ENCODE data around the gene RNF5.
"Not testable (repeated sequence)": the region's sequence is repeated elsewhere in the genome, so short reads cannot be mapped to it uniquely, and the experiment has no call there.

The RNF5 gene

GRCh38 chr6:32184084-32184640, 6.0 kb downstream of the RNF5 start, which contains the start of gene AGER:
AGER (minus strand) TSS chr6:32184253; CDS start chr6:32184222, 31 bp downstream.
- Histone ChIP-seq H3K27me3 (replicated peaks) (no peaks in the 10 kb centered on the region), H3K36me3 (replicated peaks) (peaks cover 50% of the 10 kb centered on the region), H3K4me3 (ENCODE audit: low read depth, low read length) (no peak within 1 kb of the TSS), H3K27ac (no peak within 1 kb of the TSS)
- TF ChIP-seq, protein P1, sequence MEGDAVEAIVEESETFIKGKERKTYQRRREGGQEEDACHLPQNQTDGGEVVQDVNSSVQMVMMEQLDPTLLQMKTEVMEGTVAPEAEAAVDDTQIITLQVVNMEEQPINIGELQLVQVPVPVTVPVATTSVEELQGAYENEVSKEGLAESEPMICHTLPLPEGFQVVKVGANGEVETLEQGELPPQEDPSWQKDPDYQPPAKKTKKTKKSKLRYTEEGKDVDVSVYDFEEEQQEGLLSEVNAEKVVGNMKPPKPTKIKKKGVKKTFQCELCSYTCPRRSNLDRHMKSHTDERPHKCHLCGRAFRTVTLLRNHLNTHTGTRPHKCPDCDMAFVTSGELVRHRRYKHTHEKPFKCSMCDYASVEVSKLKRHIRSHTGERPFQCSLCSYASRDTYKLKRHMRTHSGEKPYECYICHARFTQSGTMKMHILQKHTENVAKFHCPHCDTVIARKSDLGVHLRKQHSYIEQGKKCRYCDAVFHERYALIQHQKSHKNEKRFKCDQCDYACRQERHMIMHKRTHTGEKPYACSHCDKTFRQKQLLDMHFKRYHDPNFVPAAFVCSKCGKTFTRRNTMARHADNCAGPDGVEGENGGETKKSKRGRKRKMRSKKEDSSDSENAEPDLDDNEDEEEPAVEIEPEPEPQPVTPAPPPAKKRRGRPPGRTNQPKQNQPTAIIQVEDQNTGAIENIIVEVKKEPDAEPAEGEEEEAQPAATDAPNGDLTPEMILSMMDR (IDR thresholded peaks at IDR 0.05; ENCODE audit: low read depth, low read length, missing control alignments) = no peak
- in situ Hi-C loops (cut with HindIII; ENCODE audit: low pct_ligation_motif_present, low sequenced_read_pairs) = loop anchor here (10.0 kb wide), 1 partner anchor 59 kb away; the partner anchor contains the start of gene ATF6B
- DNase-seq = no peak

DNA sequence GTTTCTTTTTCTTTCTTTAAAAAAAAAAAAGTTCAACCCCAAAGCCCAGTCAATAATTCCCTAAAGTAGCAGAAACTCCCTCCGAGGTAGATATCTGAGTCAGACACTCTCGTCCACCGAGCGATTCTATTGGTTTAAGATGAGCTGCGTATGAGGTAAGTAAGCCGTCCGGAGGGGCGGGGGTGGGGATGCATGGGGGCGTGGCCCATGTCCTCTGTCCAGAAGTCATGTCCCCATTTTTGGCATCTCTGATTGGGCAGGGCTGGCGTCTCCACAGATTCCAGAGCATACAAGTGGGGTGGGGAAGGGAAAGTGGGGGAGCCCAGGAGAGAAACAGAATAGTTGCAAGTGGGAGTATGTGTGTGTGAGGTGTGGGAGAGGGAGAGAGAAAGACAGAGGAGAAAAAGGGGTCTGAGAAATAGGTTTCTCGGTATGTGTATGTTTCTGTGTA, 7.5 kb downstream of the RNF5 start:
- not testable (repeated sequence) for H3K27ac ChIP-seq; H3K4me3 ChIP-seq (ENCODE audit: low read depth, low read length); H3K27me3 ChIP-seq (replicated peaks)
- in situ Hi-C loops (cut with HindIII; ENCODE audit: low pct_ligation_motif_present, low sequenced_read_pairs) = loop anchor here (10.0 kb wide), 1 partner anchor 61 kb away; the partner anchor contains the start of gene ATF6B
- H3K36me3 ChIP-seq (replicated peaks) = peaks cover 46% of the 10 kb centered on the region
- peak; percentile 88 for DNase-seq

DNA sequence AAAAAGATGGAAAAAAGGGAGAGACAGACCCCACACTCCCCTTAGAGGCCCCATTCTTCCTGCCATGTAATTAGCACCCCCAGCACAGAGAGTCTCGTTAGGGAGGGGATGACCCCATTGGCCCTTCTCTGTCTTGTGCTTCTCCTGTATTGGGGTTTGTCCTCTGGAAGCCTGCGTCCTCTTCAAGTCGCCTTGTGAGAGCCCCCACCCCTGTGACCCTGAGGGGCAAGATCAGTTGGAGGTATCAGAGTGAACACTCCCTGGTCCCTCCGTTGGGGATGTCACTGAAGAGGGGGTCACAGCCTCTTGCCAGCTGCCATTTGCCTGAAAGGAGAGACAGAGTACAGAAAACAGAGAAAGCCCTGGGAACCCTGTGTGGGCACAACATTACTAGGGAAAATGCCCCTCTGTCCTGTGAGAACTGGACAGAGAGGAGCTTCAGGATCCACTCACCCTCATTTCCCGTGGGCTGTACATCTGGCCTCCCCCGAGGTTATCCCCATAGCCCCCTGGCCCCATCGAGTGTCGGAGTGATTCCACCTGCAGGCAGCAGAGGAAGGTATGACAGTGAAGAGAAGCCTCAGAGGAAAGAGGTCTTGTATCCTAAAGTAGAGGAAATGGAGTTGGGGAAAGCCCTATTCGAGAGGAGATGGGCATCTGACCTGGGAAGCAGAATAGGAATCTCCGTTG, 8.1 kb downstream of the RNF5 start:
- H3K36me3 ChIP-seq (replicated peaks) = peaks cover 46% of the 10 kb centered on the region
- in situ Hi-C loops (cut with HindIII; ENCODE audit: low pct_ligation_motif_present, low sequenced_read_pairs) = loop anchor here (10.0 kb wide), 1 partner anchor 61 kb away; the partner anchor contains the start of gene ATF6B

GRCh38 chr6:32187009-32187709, 9.0 kb downstream of the RNF5 start:
- H3K36me3 ChIP-seq (replicated peaks) = peaks cover 43% of the 10 kb centered on the region
- TF ChIP-seq, protein P1 (IDR thresholded peaks at IDR 0.05; ENCODE audit: low read depth, low read length, missing control alignments) = no peak
- no peaks in the 10 kb centered on the region for H3K27me3 ChIP-seq (replicated peaks)
- H3K4me3 ChIP-seq (ENCODE audit: low read depth, low read length) = no peak overlapping the region
- H3K27ac ChIP-seq = no peak overlapping the region
- no peak for DNase-seq
- in situ Hi-C loops (cut with HindIII; ENCODE audit: low pct_ligation_motif_present, low sequenced_read_pairs) = loop anchor here (10.0 kb wide), 1 partner anchor 62 kb away; the partner anchor contains the start of gene ATF6B

More for the DNA sequence above, 8.1 kb downstream of the RNF5 start:
- not testable (repeated sequence) for H3K27ac ChIP-seq; H3K27me3 ChIP-seq (replicated peaks); DNase-seq; H3K4me3 ChIP-seq (ENCODE audit: low read depth, low read length)

- not testable (repeated sequence) for DNase-seq; H3K27ac ChIP-seq; H3K27me3 ChIP-seq (replicated peaks)
- Histone ChIP-seq H3K36me3 (replicated peaks) (peaks cover 36% of the 10 kb centered on the region), H3K4me3 (ENCODE audit: low read depth, low read length) (peak overlapping the region; percentile 27)
- in situ Hi-C loops (cut with HindIII; ENCODE audit: low pct_ligation_motif_present, low sequenced_read_pairs) = loop anchor here (10.0 kb wide), 1 partner anchor 63 kb away; the partner anchor contains the start of gene ATF6B
Observed at GRCh38 chr6:32187725-32188380, 9.6 kb downstream of the RNF5 start.

DNA sequence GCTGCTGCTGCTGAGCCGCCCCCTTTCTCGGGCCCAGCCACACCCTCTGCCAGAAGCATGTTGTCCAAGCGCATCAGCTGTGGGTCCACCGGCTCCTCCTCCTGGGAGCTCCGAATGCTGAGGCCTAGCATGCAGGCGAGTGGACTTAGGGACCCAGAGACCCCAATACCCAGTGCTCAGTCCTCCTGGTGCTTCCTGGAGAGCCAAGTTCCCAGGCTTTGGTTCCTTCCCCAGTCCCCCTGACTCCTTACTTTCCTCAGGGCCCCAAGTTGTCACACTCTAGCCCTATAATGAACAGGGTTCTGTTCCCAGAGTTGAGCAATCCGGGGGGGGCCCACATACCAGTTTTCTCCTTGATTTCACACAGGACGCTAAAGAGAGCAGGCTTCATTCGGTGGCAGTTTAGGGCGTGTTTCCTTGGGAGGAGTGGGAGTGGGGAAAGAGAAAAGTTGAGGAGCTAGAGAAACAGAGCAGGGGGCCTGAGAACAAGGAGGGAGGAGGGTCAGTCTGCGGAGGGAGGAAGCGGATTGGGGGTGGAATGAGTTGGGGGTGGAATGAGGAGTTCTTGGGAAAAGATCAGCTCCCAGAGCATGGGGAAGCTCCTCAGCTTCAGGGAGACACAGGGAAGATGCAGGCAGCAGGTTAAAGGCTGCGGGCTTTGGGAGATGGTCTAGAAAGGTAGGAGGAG, 10.3 kb downstream of the RNF5 start:
- H3K27ac ChIP-seq = peak overlapping the region; percentile 65
- H3K27me3 ChIP-seq (replicated peaks) = no peaks in the 10 kb centered on the region
- TF ChIP-seq, protein P1 (IDR thresholded peaks at IDR 0.05; ENCODE audit: low read depth, low read length, missing control alignments) = no peak
- in situ Hi-C loops (cut with HindIII; ENCODE audit: low pct_ligation_motif_present, low sequenced_read_pairs) = loop anchor here (10.0 kb wide), 1 partner anchor 64 kb away; the partner anchor contains the start of gene ATF6B
- H3K36me3 ChIP-seq (replicated peaks) = peaks cover 29% of the 10 kb centered on the region
- peak overlapping the region; percentile 67 for H3K4me3 ChIP-seq (ENCODE audit: low read depth, low read length)
- DNase-seq = peak; percentile 14
